H1 (cell line): ENCODE data around the gene IL37. TPM values are rescaled to one million over a fixed set of nuclear protein-coding genes. Genes with fewer than 3 reads are reported as not detected.

ENCODE experiments used
- CTCF ChIA-PET: fragments of 300-600 bp; sonication (Branson Sonifier 250); formaldehyde crosslinking; loops from one replicate; lab custom pipeline; 2021; ENCODE audit not compliant: partially characterized antibody; lab: Charles Lee
- POLR2A ChIA-PET: fragments of 300-600 bp; sonication (Branson Sonifier 250); formaldehyde crosslinking; loops from one replicate; lab custom pipeline; 2021; ENCODE audit warnings: inconsistent platforms; ENCODE audit not compliant: partially characterized antibody; lab: Charles Lee
- DNase-seq, 2 experiments: peaks; one replicate each; pipeline versions ENCODE4 v3.0.0 to v3.0.0-alpha.2; 2010 to 2022; ENCODE audit warnings: low spot score in 2 of 2, low read depth in 1 of 2, mixed read lengths in 1 of 2
- FAIRE-seq: peaks from 2 replicates; lab custom pipeline; 2011; peaks lifted over from hg19 to GRCh38; lab: Jason Lieb, UNC
- H2AFZ ChIP-seq: 2 replicates; pipeline ENCODE4 v1.8.1; 2012; ENCODE audit warnings: low read length, inconsistent platforms
- H2AK5ac ChIP-seq: 2 replicates; pipeline ENCODE4 v1.6.1; 2013; ENCODE audit warnings: low read depth, low read length
- H2BK120ac ChIP-seq: replicated peaks from 2 replicates; pipeline ENCODE3; 2013; ENCODE audit warnings: low read depth, low read length, inconsistent platforms
- H2BK12ac ChIP-seq: 2 replicates; pipeline ENCODE4 v1.6.1; 2013; ENCODE audit warnings: low read depth, low read length
- H2BK15ac ChIP-seq: 2 replicates; pipeline ENCODE4 v1.6.1; 2013; ENCODE audit warnings: low read length
- H2BK20ac ChIP-seq: 2 replicates; pipeline ENCODE4 v1.6.1; 2013; ENCODE audit warnings: low read length
- H2BK5ac ChIP-seq: 2 replicates; pipeline ENCODE4 v1.6.1; 2013; ENCODE audit warnings: low read depth, low read length
- H3K14ac ChIP-seq: 2 replicates; pipeline ENCODE4 v1.6.1; 2013; ENCODE audit warnings: inconsistent platforms; ENCODE audit not compliant: insufficient read length
- H3K18ac ChIP-seq: 2 replicates; pipeline ENCODE4 v1.6.1; 2013; ENCODE audit warnings: low read length; ENCODE audit errors: extremely low read depth
- H3K23ac ChIP-seq: 2 replicates; pipeline ENCODE4 v1.6.1; 2013; ENCODE audit warnings: inconsistent platforms; ENCODE audit not compliant: insufficient read length
- H3K23me2 ChIP-seq: 2 replicates; pipeline ENCODE4 v1.6.1; 2013; ENCODE audit warnings: low read depth, low read length
- H3K27ac ChIP-seq: 2 replicates; pipeline ENCODE4 v1.6.1; 2011; ENCODE audit warnings: low read depth, low read length, inconsistent platforms
- H3K27me3 ChIP-seq, 4 experiments: replicated peaks in 1 of 4; 1 replicate in 1 of 4; 2 replicates in 3 of 4; pipeline versions ENCODE4 v1.6.1 to v1.8.1; 2011 to 2013; ENCODE audit warnings: low read length in 3 of 4, mild to moderate bottlenecking in 3 of 4, inconsistent platforms in 2 of 4, mixed read lengths in 2 of 4, moderate library complexity in 1 of 4; ENCODE audit not compliant: control insufficient read depth in 3 of 4, insufficient read depth in 3 of 4; ENCODE audit errors: extremely low read depth in 1 of 4
- H3K36me3 ChIP-seq, 4 experiments: 2 replicates each; pipeline versions ENCODE4 v1.6.1 to v1.8.1; 2011 to 2013; ENCODE audit warnings: mild to moderate bottlenecking in 4 of 4, low read length in 3 of 4, moderate library complexity in 2 of 4, control low read depth in 1 of 4, inconsistent platforms in 1 of 4; ENCODE audit not compliant: insufficient read depth in 4 of 4, control insufficient read depth in 2 of 4
- H3K4ac ChIP-seq: replicated peaks from 2 replicates; pipeline ENCODE3; 2013; ENCODE audit warnings: low read length, low read depth, mixed read lengths, inconsistent platforms; ENCODE audit not compliant: insufficient read length
- H3K4me1 ChIP-seq, 4 experiments: replicated peaks in 1 of 4; 1 replicate in 1 of 4; 2 replicates in 3 of 4; pipeline versions ENCODE4 v1.6.1 to v1.8.1; 2011 to 2013; ENCODE audit warnings: low read length in 3 of 4, inconsistent platforms in 2 of 4, mixed read lengths in 1 of 4; ENCODE audit not compliant: insufficient read depth in 4 of 4, control insufficient read depth in 3 of 4
- H3K4me2 ChIP-seq, 2 experiments: 2 replicates each; pipeline versions ENCODE4 v1.6.1 to v1.8.1; 2011 to 2013; ENCODE audit warnings: low read depth in 2 of 2, low read length in 2 of 2, control low read depth in 1 of 2, inconsistent platforms in 1 of 2, mild to moderate bottlenecking in 1 of 2; ENCODE audit not compliant: insufficient read depth in 1 of 2
- H3K4me3 ChIP-seq, 4 experiments: fragments of 200-600, 300-600 bp in 1 of 4; sonication (generic), shearing (Covaris generic), sonication (Bioruptor Twin) in 1 of 4; 2 replicates each; pipeline versions ENCODE4 v1.5.1 to v1.8.1; 2011 to 2016; ENCODE audit warnings: low read length in 4 of 4, low read depth in 3 of 4, control low read depth in 2 of 4, inconsistent platforms in 2 of 4, mild to moderate bottlenecking in 2 of 4, mixed read lengths in 1 of 4, moderate library complexity in 1 of 4; ENCODE audit not compliant: insufficient read depth in 2 of 4; ENCODE audit errors: extremely low read depth in 1 of 4
- H3K56ac ChIP-seq: replicated peaks from 2 replicates; pipeline ENCODE3; 2013; ENCODE audit warnings: low read depth, mild to moderate bottlenecking, mixed read lengths, low read length, inconsistent platforms; ENCODE audit not compliant: insufficient read length
- H3K79me1 ChIP-seq: 2 replicates; pipeline ENCODE4 v1.6.1; 2013; ENCODE audit warnings: low read depth, low read length, control low read depth
- H3K79me2 ChIP-seq, 2 experiments: 2 replicates each; pipeline versions ENCODE4 v1.6.1 to v1.8.1; 2012 to 2013; ENCODE audit warnings: low read length in 2 of 2, mild to moderate bottlenecking in 2 of 2, inconsistent platforms in 1 of 2; ENCODE audit not compliant: insufficient read depth in 2 of 2, control insufficient read depth in 1 of 2
- H3K9ac ChIP-seq, 4 experiments: replicated peaks in 1 of 4; 1 replicate in 1 of 4; 2 replicates in 3 of 4; pipeline versions ENCODE4 v1.6.1 to v1.8.1; 2011 to 2013; ENCODE audit warnings: low read depth in 3 of 4, low read length in 3 of 4, control low read depth in 2 of 4, mild to moderate bottlenecking in 2 of 4, moderate library complexity in 2 of 4, inconsistent platforms in 1 of 4; ENCODE audit errors: extremely low read depth in 1 of 4
- H3K9me3 ChIP-seq, 2 experiments: 2 replicates each; pipeline versions ENCODE4 v1.6.1 to v1.8.1; 2012 to 2013; ENCODE audit warnings: mild to moderate bottlenecking in 2 of 2, moderate library complexity in 2 of 2, control low read depth in 1 of 2, inconsistent platforms in 1 of 2, low read depth in 1 of 2, low read length in 1 of 2, mixed read lengths in 1 of 2; ENCODE audit not compliant: insufficient read depth in 2 of 2
- H4K20me1 ChIP-seq, 2 experiments: replicated peaks in 1 of 2; 2 replicates each; pipeline versions ENCODE3 to v1.8.1; 2011 to 2013; ENCODE audit warnings: inconsistent platforms in 2 of 2, low read length in 2 of 2, mild to moderate bottlenecking in 1 of 2; ENCODE audit not compliant: insufficient read depth in 2 of 2, control insufficient read depth in 1 of 2
- H4K5ac ChIP-seq: 2 replicates; pipeline ENCODE4 v1.6.1; 2013; ENCODE audit warnings: low read length, low read depth, mixed read lengths, inconsistent platforms; ENCODE audit not compliant: insufficient read length
- H4K8ac ChIP-seq: 2 replicates; pipeline ENCODE4 v1.8.0; 2013; ENCODE audit warnings: mild to moderate bottlenecking, moderate library complexity, low read length, inconsistent platforms; ENCODE audit not compliant: insufficient read depth; ENCODE audit errors: extremely low read depth
- H4K91ac ChIP-seq: replicated peaks from 2 replicates; pipeline ENCODE3; 2013; ENCODE audit warnings: low read length, mixed read lengths, inconsistent platforms; ENCODE audit not compliant: insufficient read length
- CTBP2 ChIP-seq: IDR thresholded peaks from 2 replicates; pipeline ENCODE4 v1.7.0; 2011; ENCODE audit warnings: borderline replicate concordance, mild to moderate bottlenecking, moderate library complexity, mixed read lengths, low read length; ENCODE audit not compliant: insufficient read depth, insufficient read length
- JUND ChIP-seq: IDR thresholded peaks from 2 replicates; pipeline ENCODE4 v1.6.1; 2011; ENCODE audit warnings: mild to moderate bottlenecking, improper control_type of control experiment, low read length
- POLR2A ChIP-seq, 2 experiments: IDR thresholded peaks; 1 replicate in 1 of 2; 2 replicates in 1 of 2; pipeline ENCODE4 v1.6.1; 2011; ENCODE audit warnings: low read depth in 2 of 2, low read length in 2 of 2, mild to moderate bottlenecking in 2 of 2; ENCODE audit errors: control extremely low read depth in 1 of 2
- SIX5 ChIP-seq: IDR thresholded peaks from 2 replicates; pipeline ENCODE4 v1.6.1; 2011; ENCODE audit warnings: mild to moderate bottlenecking, low read depth, low read length
- WGBS, 2 experiments: shearing (Covaris generic) in 1 of 2; methylation state at CpG; one replicate each; pipeline versions ENCODE4 v1.1.6 to v1.1.7; 2013 to 2015; ENCODE audit warnings: low lambda C conversion rate in 2 of 2, mixed read lengths in 2 of 2, inconsistent platforms in 1 of 2, low coverage in 1 of 2, missing lambda C conversion rate in 1 of 2; ENCODE audit not compliant: insufficient replicate concordance in 2 of 2, insufficient coverage in 1 of 2, insufficient read length in 1 of 2; ENCODE audit errors: extremely low coverage in 1 of 2, missing lambda C conversion rate in 1 of 2; 5-methylcytosine and 5-hydroxymethylcytosine counted together
- polyA plus RNA-seq, 7 experiments: library from polyadenylated mRNA; depleted of rRNA in 3 of 7; stranded (reverse) in 5 of 7; unstranded in 2 of 7; fragments of >200 nt in 5 of 7; fragments of 200-250 nt in 2 of 7; gene quantifications; 1 replicate in 5 of 7; 2 replicates in 1 of 7; 4 replicates in 1 of 7; pipeline versions ENCODE4 v1.2.1 to v1.2.3, GENCODE V29; 2011 to 2013; ENCODE audit warnings: missing spikeins in 2 of 7, mixed read lengths in 2 of 7
- total RNA-seq: library from RNA; stranded (reverse); fragmentation: NEBNext Ultra II Directional; extraction: Animal tissue kit (Norgen Biotek cat#: 25700); gene quantifications from 2 replicates; pipeline ENCODE4 v1.2.1, GENCODE V29; 2021

IL37 gene
- total and polyA plus RNA-seq, 2 of the 8 experiments (the other 6 are each of a cell fraction or from before 2014, with no cell fraction given), result 0.18 TPM; not detected in 1

- H3K27ac ChIP-seq, result no peak overlapping the region
- no peak overlapping the region for H3K4me2 ChIP-seq
- POLR2A ChIA-PET, result no interaction called here
- no peak overlapping the region for H4K91ac ChIP-seq
- CTCF ChIA-PET, result interaction anchor here (0.8 to 6.4 kb wide), 3 partner anchors 20 to 172 kb away, joined by 3 to 37 read pairs (median 4); no protein-coding TSS in a partner anchor
- H3K4ac ChIP-seq, result no peak overlapping the region
- 80% methylated on average over 1 of the region's 1 CpG; no CpG with 5 or more reads in 1 of the 2 experiments for WGBS, 2 experiments
- FAIRE-seq, result no peak
- no peak overlapping the region for H2BK15ac ChIP-seq
- no peak overlapping the region for H3K14ac ChIP-seq
- no peak overlapping the region for H2BK120ac ChIP-seq
- no peak for TF ChIP-seq SIX5
- no peak for TF ChIP-seq POLR2A (IDR thresholded peaks at IDR 0.05; ENCODE audit: control extremely low read depth in 1 of 2, low read depth in 2 of 2, low read length in 2 of 2)
- no peak for TF ChIP-seq JUND
- TF ChIP-seq CTBP2, result no peak
- no peak overlapping the region for H2BK12ac ChIP-seq
- no peak overlapping the region for H4K5ac ChIP-seq
- H3K9me3 ChIP-seq, result peaks cover 2 to 9% of the 10 kb centered on the region in 2 experiments; a peak in 2 of 4 replicates
- no peak overlapping the region for H3K4me3 ChIP-seq
- no peak overlapping the region for H4K8ac ChIP-seq
- H2AK5ac ChIP-seq, result no peak overlapping the region
- H4K20me1 ChIP-seq, result no peaks in the 10 kb centered on the region
- H3K23me2 ChIP-seq, result no peaks in the 10 kb centered on the region
- H2BK5ac ChIP-seq, result no peak overlapping the region
- DNase-seq, result no peak
- no peak overlapping the region for H3K23ac ChIP-seq
- no peaks in the 10 kb centered on the region for H3K27me3 ChIP-seq
- H3K36me3 ChIP-seq, result no peaks in the 10 kb centered on the region
- H3K79me2 ChIP-seq, result no peaks in the 10 kb centered on the region
- no peak overlapping the region for H3K18ac ChIP-seq
- H3K56ac ChIP-seq, result no peak overlapping the region
- no peaks in the 10 kb centered on the region for H3K79me1 ChIP-seq
- H3K4me1 ChIP-seq, result no peaks in the 10 kb centered on the region
- H2AFZ ChIP-seq, result no peak overlapping the region
- no peak overlapping the region for H3K9ac ChIP-seq
- H2BK20ac ChIP-seq, result no peak overlapping the region
Observed at GRCh38 chr2:112921982-112922381, 11.0 kb downstream of the IL37 start.
